Dermis microvascular lymphatic vessel endothelial cell (primary cell): ENCODE results near the gene S1PR3. TPM values are rescaled to one million over a fixed set of nuclear protein-coding genes. Genes with fewer than 3 reads are reported as not detected.

Source experiments
- DNase-seq, 2 donors: peaks; one replicate each; pipeline versions ENCODE4 v3.0.0 to v3.0.0-alpha.2; 2010; ENCODE audit warnings: low read depth in 2 of 2
- total RNA-seq: library from RNA; depleted of rRNA; stranded (reverse); fragments of >200 nt; gene quantifications from 2 replicates; pipeline ENCODE4 v1.2.1, GENCODE V29; 2014

S1PR3 gene
- total RNA-seq, 1 donor from 2014 or later = 1.2 TPM

- no peak for DNase-seq
Measured at GRCh38 chr9:88968799-88969198, 22.5 kb upstream of the S1PR3 start.

DNA sequence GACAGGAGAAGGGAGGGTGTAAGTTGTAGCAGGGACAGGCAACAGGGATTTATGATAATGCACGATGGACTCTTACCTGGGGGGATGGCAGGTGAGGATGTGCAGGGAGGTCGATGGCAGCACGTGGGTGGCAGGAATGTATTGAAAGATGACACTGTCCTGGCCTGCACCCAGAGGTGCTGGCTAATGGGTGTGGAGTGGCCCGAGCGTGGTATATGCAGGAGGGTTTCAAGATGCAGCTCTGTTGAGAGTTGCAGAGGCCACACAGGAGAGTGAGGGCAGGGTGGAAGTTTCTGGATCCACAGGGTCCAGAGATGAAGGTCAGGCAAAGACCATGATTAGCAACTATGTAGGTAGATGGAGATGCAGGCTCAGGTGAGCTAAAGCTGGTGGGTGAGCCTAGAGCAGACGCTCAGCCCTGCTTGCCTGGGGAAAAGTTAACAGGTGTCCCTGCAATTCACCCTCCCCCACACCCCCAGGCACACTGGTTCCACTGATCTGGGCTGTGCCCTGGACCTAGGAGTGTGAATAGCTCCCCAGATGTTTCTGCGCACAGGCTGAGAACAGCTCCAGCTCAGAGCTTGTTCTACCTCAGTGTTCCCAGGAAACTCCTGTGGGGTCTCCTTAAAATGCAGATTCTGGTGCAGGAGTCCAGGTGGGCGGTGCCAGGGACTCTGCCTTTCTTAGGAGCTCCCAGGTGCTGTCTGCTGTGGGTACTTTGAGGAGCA lies 21.5 kb upstream of the S1PR3 start:
- DNase-seq = no peak

GRCh38 chr9:88971131-88971960 lies 19.9 kb upstream of the S1PR3 start:
- no peak for DNase-seq

- no peak for DNase-seq
Measured at GRCh38 chr9:88972401-88972800, 18.9 kb upstream of the S1PR3 start.

GRCh38 chr9:88973281-88974045 lies 17.8 kb upstream of the S1PR3 start:
- DNase-seq = no peak

DNA sequence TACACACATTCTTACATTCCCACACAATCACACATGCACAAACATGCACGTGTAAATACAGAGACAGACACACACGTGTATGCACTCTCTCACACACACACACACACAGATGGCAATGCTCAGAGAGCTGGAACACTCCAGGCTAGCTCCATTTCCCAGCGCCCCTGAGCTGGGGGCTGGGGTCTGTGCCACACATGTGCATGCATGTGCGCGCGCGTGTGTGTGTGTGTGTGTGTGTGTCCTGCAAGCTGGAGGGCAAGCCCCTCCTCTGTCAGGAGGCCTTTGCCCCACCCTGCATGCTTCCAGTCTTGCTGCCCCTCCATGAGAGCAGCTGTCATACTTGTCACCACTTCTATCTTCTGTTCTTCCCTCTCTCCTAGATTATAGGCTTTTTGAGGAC lies 16.6 kb upstream of the S1PR3 start:
- DNase-seq = no peak

DNA sequence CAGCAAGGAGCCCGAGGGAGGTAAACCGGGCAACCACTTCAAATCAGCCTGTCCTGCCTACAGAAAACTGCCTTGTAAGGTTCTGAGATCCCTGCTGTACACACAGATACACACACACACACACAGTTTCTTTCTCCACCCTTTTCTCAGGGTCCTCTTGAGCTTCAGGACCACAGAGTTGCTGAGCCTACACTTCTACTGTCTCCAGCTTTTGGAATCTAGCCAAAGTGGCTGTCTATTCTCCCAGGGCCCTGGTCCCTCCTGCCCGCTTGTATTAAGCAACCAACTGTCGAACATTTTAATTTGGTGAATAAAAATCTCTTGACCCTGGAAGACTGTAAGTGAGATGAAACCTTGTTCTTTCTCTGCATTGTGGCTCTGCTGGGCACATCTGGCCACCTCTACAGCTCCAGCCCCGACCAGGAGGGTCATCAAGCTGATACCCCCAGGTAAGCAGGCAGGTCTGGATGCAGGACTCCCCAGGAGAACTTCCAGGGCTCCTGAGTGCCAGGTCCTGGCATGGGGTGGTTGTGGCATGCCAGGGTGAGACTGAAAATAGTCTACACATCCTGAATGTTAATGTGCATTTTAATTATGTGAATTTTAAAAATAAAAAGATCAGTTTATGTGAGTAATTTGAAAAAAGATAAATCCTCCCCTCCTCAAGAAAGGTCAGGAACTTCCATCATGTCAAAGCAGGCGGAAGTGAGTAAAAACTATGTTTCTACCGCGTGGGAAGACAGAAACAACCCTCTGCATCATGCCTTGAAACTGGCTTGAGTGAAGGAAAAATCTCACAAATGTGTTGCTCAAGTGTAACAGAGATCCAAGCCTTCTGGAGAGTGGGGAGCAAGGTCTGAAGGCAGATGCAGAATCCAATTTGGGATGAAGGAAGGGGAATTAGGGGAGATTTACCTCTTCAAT lies 15.0 kb upstream of the S1PR3 start:
- no peak for DNase-seq

- DNase-seq = no peak
Measured at GRCh38 chr9:88976890-88977257, 14.4 kb upstream of the S1PR3 start.

- no peak for DNase-seq
Measured at GRCh38 chr9:88978034-88978433, 13.2 kb upstream of the S1PR3 start.

DNA sequence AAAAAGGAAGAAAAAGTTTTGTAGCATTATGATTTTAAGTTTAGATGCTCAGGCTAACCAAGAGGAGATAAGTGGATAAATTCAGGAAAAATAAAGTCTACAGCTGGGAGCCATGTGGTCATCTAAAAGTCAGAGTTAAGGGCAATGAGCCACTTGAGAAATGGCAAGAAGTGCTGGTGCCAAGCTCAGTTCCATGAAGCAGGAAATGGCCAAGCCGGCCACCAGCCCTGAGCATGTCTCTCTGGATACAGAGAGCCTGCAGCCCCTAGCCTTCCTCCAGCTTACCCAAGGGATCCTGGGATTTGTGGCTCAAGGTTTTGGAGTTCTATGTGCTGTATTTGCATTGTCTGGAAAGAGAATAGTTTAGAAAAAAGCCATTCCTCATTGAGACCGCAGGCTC lies 12.2 kb upstream of the S1PR3 start:
- no peak for DNase-seq

GRCh38 chr9:88979791-88980190 lies 11.5 kb upstream of the S1PR3 start:
- no peak for DNase-seq

DNA sequence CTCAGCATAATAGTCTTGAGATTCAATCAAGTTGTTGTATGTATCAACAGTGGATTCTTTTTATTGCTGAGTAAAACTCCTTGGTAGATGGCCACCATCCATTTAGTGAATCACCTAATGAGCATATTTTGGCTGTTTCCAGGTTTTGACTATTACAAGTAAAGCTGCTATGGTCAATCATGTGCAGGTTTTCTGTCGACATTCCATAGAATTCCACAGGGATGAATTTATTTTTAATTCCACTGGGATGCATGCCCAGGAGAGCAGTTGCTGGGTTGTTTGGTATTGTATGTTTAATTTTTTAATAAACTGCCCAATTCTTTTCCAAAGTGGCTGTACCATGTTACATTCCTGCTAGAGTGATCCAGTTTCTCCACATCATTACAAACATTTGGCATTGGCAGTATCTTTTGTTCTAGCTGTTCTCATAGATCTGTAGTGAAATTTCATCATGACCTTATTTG lies 10.5 kb upstream of the S1PR3 start:
- no peak for DNase-seq

GRCh38 chr9:88983865-88984542 lies 7.3 kb upstream of the S1PR3 start:
- no peak for DNase-seq

GRCh38 chr9:88984543-88984883 lies 6.8 kb upstream of the S1PR3 start:
- no peak for DNase-seq

GRCh38 chr9:88985616-88986015 lies 5.7 kb upstream of the S1PR3 start:
- DNase-seq = no peak

DNA sequence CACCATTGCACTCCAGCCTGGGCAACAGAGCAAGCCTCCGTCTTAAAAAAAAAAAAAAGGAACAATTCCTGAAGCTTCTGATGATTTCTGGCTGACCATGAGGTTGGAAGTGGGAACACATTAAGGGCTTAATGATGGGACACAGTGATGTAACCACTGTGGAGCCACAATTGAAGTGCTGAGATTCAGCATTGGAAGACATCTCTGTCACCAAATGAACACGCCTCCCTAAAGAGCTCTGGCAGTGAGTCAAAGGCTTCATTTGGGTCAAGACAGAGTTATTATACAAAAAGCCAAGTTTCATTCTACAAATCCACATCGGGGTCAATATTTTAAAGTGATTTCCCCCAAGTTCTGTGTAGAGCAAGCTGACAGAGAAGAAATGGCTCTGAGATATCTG lies 4.5 kb upstream of the S1PR3 start:
- DNase-seq = no peak

- DNase-seq = no peak
Measured at GRCh38 chr9:88987661-88988060, 3.6 kb upstream of the S1PR3 start.

DNA sequence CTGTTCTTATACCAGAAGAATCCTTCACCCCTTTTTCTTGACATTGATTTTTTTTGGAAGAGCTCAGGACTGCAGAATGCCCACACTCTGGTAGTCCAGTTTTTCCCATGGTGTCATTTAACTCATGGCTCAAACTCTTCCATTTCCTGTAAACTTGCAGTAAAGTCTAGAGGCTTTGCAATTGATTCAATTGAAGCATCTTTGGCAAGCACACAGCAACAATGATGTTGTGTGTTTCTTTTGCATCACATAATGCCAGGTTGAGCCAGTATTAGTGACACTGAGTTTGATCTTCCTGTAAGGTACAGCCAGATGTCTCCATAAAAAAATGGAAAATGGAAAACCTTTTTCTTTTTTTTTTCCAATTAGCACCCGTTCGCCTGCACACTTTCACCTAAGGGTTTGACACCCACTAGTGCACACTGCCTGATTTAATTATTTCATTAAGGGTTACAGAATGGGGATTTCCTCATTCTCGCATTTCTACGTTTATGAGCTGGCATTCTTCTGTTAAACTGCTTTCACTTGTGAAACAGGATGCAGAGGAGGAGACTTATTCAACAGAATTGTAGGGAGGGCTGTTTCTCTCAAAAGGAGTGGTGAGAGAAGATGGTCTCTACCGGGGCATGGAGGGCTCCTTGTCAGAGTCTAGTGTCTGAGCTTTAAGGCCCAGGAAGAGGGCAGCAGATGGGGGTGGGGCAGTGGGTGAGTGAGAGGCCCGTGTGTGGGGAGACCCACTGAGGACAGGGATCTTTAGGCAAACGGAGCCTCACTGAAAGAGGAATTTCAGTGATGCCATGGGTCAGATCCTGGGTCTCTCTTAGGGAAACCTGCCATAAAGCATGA lies 2.2 kb upstream of the S1PR3 start:
- peak in 1 of 2 donors; percentile 20 for DNase-seq

DNA sequence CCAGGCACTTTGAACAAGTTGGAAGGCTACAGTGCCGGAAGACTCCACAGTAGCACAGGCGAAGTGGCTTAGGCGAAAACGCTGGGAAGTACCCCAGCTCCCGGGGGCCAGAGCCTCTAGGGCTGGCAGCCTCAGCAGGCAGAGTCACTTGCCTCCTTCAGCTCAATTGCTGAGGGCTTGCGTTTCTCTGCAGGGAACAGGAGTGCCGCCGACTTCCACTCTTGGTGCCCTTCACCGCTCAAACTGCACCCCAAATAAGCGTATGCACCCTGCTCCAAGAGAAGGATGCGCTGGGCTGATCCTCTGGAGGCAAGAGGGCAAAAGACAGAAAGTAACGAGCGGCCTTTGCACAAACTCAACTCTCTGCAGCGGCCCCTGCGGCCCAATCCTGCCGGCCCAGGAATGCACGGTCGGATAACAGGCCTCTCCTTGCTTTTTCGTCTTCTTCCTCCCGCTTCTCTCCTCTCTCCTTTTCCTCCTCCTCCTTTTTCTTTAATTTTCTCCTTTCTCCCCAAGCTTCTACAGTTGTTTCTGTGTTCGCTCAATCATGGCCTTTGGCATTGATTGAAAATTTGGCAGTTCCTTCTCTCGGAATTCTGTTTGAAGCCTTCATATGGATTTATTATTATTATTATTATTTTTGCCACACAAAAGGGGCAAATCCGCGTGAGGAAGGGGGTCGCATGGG lies 1.1 kb upstream of the S1PR3 start:
- no peak for DNase-seq
